Left colon (tissue), 2 donors: ENCODE results near the gene P2RX6. TPM values are rescaled to one million over a fixed set of nuclear protein-coding genes. Genes with fewer than 3 reads are reported as not detected.
A peak's percentile ranks its signal among the peaks of the same experiment; 100 is the strongest.
"Not testable (repeated sequence)": the region's sequence is repeated elsewhere in the genome, so short reads cannot be mapped to it uniquely, and the experiment has no call there.

Source experiments
- ATAC-seq: fragments of 200-7000 bp; cut with Tn5 transposase; one replicate; pipeline ENCODE4 v1.9.1; 2020; ENCODE audit warnings: mild to moderate bottlenecking, moderate library complexity
- DNase-seq, 2 donors: peaks; one replicate each; pipeline ENCODE4 v3.0.0-alpha.2; 2020
- intact Hi-C, 2 donors: fragments of 100-400 bp; cut with DNase I in 1 of 2; cut with micrococcal nuclease in 1 of 2; formaldehyde crosslinking; loops; one replicate each; pipeline versions ENCODE4 v1.11.2 to v1.14.0; 2022; cut with DNase I, micrococcal nuclease
- total RNA-seq, 2 donors: library from RNA; stranded (reverse); fragmentation: NEBNext Ultra II Directional; extraction: Animal tissue kit (Norgen Biotek cat#: 25700); gene quantifications; one replicate each; pipeline ENCODE4 v1.2.1, GENCODE V29; 2021
- donor health status: DM: no; HTN: no; CAD: no.
- donor health status: DM: yes; HTN: yes; CAD: no.

The P2RX6 gene
- total RNA-seq, 2 donors from 2014 or later = 0.73 to 1.5 TPM

DNA sequence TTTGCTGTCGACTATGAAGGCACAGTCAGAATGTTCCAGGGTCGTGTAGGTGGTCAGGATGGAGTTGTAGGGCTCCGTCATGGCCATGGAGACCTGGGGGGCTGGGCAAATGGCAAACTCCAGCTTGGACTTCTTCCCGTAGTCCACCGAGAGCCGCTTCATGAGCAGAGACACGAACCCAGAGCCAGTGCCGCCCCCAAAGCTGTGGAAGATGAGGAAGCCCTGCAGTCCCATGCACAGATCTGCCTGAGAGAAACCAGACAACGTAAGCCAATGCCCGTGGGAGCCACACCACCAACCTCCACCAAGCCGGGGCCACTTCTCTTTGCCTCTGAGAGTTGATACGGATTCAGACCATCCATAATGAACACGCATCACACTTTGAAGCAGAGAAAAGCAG is 5.8 kb upstream of the P2RX6 start:
- intact Hi-C loops, ATAC-seq, DNase-seq: not testable (repeated sequence)

DNA sequence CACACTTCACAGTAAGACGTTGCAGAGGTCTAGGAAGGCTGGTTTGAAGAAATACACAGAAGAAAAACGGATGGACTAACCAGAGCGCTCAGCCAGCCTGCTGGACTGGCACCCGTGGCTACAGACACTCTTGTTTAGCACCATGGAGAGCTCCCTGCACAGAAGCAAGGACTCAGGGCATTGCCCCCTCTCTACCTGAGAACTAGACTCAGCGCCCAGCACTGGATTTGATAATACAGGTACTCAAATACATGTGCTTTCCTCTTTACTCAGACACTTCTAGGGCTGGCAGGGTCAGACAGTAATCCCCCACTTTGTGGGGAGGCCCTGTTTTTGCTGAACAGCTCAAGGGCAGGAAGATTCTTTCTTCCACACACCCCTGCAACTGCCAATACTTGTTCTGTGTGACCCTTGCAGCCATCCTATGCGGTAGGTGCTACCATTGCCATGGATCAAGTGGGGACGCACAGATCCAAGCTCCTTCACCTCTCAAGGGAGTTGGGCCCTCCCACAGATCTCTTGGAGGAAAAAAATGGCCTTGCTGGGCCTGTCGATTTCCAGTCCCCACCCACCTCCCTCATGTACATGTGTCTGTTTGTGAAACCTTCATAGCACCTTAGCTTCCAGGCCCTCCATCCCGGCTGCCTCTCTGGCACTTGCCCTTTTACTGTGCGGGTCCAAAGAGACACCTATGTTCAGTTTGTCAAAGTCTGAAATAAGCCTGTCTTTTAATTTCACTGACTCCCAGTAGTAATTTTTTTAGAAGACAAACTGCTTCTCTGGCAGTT is 5.1 kb upstream of the P2RX6 start:
- ATAC-seq = peak; percentile 61
- intact Hi-C loops = no loop called here
- DNase-seq = peak in 1 of 2 donors; percentile 37

DNA sequence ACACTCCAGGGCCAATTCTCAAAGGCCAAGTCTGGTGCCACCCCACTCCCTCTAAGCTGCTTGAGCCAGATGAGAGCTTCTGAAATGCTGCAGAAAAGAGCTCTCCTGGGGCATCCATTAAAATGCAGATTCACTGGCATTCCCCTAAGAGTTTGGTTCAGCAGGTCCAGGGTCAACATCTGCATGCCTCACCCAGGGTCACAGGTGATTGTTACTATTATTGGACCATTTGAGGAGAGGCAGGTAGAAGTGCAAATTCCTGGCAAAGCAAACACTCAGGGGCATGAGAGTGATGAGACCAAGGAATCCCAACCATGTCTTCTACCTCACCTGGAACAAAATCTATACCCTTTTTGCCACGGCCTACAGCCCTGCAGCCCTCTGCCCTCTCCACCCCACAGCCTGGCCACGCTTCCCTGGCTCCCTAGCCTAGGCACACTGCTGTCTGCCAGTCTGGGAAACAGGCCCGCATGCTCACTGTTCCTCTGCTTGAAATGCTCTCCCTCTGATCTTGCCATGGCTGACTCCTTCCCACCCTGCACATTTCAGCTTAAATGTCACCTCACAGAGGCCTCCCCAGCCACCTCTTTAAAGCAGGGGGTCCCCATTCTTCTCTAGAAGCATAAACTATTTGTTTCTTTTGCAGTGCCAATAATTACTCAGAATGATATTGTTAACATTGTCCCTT is 4.4 kb upstream of the P2RX6 start:
- no peak for ATAC-seq
- DNase-seq = no peak

DNA sequence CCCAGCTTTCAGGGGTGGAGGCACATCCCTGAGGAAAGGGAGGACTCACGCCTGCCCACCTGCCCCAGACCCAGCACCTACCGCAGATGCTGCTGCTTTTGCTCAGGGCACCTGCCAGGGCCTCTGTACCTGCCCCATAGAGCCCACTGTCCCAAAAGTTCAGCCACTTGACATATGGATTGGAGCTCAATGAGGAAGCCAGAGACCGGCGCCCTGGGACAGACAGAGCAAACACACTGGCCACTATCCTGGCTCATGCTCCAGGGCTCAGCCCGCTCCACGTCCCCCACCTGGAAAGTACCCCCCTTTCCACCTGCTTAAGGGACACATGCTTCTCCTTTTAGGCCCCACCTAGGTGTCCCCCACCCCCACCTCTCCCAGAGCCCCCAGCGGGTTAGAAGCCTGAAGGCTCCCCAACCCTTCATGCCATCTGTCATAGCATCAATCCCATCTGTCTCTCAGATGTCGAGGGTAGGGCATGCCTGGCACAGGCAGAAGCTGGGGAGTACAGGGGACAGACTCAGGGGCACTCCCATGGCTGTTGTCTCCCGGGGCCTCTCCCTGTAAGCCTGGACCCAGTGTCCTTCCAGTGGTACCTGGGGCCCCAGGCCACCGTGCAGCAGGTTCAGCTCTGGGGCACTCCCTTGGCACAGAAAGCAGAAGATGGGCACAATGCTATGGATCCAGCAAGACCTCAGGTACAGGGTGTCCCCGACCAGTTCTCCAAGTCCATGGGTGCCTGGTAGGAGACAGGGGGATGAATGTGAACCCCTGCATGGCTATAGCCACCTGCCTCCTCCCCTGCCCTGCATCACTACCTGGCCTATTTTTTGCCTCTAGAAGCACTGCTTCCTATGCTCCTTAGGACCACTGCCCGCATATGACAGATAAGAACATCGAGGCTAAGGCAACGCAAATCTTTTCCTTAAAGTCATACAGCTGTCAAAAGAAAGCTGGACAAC is 2.2 kb upstream of the P2RX6 start:
- DNase-seq (no peak), ATAC-seq (no peak)
- intact Hi-C loops = no loop called here

More for the DNA sequence above, 4.4 kb upstream of the P2RX6 start:
- intact Hi-C loops = no loop called here

DNA sequence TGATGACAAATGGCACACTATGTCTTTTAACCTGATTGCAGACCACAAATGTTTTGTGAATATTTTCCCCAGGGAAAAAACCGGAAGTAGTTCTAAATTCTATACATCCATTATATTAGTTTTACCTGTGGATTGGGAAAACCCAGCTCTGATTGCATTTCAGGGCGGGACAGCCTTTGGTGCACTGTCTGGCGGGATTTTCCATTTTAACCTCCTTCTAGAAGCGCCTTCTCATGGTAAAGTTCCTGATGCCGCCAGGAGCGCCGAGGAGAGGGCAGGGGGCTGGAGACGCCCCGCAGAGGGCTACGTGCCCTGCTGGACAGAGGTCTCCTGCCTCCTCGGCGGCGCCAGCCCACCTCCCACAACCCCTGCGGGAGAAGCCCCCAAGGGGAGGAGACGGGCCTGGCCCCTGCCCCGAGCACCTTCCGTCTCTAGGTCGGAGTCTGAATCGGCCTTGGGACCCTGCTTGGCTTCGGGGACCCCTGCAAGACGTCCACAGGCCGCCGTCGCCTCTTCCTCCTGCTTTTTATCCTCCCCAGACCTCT is 1.2 kb upstream of the P2RX6 start:
- ATAC-seq = no peak
- intact Hi-C loops = no loop called here
- DNase-seq = no peak

DNA sequence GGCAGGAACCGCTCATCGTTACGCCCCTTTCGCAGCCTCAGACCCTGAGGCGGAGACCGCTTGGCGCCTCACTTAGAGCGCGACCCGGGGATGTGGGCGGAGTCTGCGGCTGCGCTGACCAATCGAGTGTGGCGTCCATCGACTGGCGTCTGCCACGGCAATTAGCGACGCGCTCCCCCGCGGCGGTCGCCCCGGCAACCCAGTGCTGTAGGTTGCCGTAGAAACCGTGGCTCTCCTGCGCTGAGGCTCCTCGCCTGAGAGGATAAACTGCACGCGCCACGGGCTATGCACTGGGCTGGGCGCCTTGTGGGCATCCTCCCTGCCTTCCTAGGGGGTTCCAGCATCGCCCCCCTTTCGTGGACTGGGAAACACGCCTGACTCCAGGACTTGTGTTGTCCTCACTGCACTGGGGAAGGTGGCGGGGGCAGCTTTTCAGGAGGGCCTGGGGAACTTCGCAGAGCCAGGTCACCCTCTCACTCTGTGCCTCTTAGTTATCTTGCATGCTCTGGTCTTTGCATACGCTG is 701 bp upstream of the P2RX6 start:
- DNase-seq = peak; percentile 85 to 87

DNA sequence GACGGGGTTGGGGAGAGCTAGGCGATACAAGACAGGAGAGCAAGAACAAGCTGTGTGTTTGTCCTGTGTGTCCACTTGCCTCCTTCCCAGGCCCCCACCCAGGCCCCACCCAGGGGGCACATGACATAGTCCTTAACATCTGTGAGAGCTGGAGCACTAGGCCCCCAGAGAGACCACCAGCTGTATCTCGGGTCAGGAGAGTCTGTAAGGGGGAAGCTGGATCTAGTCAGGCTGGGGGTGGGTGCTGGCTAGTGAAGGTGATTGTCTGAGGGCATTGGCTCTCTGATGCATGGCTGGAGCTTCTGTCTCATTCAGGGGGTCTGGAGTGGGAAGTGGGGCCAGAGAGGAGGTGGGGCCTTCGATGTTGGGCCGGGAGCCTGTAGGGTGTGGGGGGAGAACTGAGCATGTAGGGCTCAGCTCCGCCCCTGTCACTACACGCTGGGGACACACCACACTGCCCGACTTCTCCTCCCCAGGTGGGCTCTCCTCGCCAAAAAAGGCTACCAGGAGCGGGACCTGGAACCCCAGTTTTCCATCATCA is 571 bp downstream of the P2RX6 start:
- ATAC-seq (no peak), DNase-seq (no peak)
- intact Hi-C loops = no loop called here

More for the DNA sequence above, 701 bp upstream of the P2RX6 start:
- peak; percentile 78 for ATAC-seq
- intact Hi-C loops = no loop called here

DNA sequence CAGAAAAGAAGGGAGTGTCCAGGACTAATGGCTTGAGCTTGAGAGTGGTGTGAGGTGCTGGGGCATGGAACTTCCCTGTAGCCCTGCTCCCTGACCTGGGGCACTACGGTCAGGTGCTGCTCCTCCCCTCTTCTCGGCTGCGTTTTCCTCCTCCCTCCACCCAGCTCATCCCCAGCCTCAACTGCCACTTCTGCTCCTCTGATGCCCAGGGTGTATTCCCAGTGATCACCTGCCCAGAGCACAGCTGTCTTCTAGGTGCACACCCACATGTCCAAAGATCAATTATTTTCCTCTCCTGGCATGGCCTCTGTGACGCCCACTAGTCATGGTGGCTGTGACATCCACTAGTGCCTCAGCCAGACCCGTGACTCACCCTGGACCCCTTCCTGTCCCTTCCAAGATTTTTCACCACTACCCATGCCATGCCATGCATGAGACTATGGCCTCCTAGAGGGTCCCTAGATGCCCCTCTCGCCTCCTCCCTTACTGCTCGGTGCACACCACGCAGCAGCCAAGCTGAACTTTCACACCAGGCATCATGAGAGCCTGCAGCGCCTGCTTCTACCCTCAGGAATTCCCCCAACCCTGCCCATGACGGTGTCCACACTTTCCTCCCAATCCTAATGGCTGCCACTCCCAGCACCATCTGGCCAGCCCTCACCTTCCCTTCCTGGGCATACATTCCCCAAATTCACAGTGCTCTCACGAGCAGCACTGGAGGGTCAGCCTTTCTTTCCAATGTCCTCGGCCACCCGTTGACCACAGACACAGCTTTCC is 1.9 kb downstream of the P2RX6 start:
- DNase-seq (no peak), ATAC-seq (peak; percentile 33)
- intact Hi-C loops = no loop called here

DNA sequence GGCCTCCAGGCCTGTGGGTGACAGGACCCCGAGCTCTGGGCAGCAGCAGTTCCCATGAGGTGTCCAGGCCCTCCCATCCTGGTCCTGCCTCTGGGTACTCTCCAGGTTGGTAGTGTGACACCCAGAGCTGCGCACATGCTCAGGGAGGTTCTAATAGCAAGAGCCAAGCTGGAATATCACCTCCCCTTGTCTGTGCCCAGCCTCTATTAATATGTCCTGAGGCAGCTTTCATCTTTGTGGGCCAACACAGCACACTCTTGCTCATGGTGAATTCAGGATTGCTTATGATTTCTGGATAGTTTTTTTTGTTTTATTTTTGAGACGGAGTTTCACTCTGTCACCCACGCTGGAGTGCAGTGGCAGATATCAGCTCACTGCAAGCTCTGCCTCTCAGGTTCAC is 3.3 kb downstream of the P2RX6 start:
- no peak for ATAC-seq
- intact Hi-C loops = no loop called here
- DNase-seq = no peak

DNA sequence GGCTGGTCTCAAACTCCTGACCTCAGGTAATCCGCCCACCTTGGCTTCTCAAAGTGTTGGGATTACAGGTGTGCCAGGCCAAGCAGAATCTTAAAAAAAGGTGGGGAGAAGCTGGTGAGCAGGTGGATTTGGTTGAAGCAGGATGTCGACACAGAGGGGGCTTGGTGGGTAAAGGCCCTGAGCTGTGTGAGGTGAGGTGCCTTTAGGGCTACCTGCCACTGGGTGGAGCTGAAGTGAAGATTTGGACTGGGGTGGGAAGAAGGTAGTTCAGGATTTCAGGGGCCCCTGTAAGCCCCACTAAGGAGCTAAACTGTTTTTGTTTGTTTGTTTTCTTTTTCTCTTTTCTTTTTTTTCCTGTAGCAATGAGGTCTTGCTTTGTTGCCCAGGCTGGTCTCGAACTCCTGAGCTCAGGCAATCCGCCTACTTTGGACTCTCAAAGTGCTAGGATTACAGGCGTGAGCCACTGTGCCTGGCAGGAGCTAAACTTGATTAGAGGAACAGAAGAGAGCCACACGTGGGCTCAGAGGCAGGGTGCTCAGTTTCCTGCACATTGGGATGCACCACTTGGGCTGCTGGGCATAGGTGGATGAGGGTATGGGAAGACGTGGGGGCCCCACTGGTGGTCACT is 6.0 kb downstream of the P2RX6 start:
- intact Hi-C loops = no loop called here
- DNase-seq (no peak), ATAC-seq (no peak)

DNA sequence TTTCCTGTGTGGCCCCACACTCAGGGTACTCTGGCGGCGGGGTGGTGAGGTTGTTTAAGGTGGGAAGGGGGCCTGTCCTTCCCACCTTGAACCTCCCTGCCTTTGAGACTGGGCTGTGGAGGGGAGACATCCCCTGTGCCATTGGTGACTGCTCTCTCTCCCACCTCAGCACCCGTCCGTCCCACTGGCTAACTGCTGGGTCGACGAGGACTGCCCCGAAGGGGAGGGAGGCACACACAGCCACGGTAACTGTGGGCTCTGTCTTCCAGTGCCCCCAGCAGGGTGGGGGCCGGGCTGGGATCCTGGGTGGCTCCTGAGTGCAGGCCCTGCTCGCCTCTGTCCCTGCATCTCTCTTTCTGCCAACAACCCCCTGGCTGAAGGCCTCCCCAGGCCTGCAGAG is 7.5 kb downstream of the P2RX6 start:
- DNase-seq = no peak
- intact Hi-C loops = no loop called here
- ATAC-seq = no peak

DNA sequence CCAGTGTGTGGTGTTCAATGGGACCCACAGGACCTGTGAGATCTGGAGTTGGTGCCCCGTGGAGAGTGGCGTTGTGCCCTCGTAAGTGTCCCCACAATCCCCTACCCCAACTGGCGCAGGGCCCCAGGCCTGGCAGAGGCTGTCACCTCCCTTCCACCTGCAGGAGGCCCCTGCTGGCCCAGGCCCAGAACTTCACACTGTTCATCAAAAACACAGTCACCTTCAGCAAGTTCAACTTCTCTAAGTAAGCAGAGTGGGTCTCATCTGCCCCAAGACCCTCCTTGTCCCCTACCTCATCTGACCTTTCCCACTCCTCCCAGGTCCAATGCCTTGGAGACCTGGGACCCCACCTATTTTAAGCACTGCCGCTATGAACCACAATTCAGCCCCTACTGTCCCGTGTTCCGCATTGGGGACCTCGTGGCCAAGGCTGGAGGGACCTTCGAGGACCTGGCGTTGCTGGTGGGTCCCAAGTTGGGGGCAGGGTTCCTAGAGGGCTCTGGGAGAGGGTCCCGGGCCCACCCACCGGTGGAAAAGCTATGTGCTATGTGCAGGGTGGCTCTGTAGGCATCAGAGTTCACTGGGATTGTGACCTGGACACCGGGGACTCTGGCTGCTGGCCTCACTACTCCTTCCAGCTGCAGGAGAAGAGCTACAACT is 8.1 kb downstream of the P2RX6 start:
- DNase-seq = no peak
- ATAC-seq = no peak
- intact Hi-C loops = no loop called here

DNA sequence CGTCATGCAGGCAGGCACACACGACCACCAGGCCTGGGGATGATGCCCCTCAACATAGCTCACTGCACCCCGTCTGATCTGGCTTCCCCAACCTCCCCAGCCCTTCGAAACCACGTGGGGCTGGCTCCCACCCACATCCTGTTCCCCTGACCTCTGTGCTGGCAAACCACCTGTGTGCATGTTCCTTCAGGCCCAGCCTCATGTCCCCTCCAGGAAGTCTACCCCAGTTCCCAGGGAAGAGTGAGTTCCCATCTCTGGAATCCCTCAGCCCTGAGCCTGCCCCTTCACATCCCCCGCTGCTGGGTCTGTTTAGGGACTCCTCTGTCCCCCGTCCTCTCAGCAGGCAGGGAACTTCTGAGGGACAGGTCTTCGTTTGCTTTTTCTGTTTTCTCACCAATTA is 10.3 kb downstream of the P2RX6 start:
- intact Hi-C loops = no loop called here
- DNase-seq (no peak), ATAC-seq (no peak)

DNA sequence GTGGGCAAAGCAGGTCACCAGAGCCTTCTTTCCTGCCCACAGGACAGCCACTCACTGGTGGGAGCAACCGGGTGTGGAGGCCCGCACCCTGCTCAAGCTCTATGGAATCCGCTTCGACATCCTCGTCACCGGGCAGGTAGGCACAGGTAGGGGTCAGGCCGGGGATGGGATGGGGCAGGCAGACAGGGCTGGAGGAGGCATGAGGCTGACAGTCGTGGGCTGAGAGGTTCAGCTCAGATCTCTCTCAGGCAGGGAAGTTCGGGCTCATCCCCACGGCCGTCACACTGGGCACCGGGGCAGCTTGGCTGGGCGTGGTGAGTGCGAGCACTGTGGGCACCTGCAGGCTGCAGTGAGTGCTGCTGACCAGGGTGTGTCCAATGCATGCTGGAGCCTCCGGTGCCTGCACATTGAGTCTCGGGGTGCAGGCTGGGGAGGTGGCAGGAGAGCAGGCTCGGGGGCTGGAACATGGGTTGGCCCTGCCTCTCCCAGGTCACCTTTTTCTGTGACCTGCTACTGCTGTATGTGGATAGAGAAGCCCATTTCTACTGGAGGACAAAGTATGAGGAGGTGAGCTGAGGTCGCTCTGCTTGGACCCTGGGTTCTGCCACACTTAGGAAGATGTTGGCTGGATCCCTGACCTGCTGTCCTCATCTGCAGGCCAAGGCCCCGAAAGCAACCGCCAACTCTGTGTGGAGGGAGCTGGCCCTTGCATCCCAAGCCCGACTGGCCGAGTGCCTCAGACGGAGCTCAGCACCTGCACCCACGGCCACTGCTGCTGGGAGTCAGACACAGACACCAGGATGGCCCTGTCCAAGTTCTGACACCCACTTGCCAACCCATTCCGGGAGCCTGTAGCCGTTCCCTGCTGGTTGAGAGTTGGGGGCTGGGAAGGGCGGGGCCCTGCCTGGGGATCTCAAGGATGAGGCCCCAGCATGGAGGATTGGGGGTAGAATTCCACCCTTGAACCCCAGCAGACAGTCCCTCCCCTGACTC is 11.1 kb downstream of the P2RX6 start:
- intact Hi-C loops = no loop called here
- no peak for ATAC-seq
- no peak for DNase-seq

DNA sequence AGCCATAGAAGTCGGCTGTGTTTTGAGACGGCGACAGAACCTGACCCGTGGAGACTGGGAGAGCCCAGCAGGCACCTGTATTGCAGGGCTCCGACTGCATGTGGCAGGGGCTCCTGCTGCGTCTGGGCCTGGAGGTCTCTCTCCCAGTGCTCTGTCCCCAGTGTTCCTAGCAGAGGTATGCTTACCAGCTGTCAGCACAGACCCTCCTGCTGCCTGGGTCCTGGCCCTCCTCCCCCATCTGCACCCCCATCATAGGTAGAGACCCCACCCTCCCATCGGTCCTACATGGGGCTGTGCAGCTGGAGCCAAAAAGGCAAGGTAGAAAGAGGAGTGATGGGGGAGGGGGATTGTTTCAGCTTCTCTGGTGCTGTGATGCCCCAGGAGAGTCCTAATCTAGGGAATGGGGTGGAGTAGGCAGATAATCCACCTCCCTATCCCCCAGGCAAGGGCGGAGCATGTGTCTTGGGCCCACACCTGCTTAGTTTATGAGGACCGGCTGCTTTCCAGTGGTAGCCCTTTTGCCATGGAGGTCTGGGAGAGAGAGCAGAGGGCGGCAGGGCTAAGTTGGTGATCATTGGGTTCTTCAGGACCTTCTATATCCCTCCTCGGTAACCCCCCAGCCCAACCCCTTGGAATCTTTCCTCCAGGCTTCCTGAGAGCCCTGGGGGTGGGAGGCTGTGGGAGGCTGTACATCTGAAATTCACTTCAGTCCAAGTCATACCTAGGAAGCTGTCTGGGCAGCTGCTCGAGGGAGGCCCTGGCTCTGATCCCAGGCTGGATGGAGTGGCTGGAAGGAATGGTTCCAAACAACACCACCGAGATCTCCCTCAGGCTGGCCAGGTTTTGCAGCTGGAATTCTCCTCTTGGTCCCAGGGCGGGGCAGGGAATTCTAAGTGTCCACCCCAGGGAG is 12.1 kb downstream of the P2RX6 start:
- ATAC-seq (no peak), DNase-seq (no peak)
- intact Hi-C loops = no loop called here
